H1 (cell line): ENCODE results near the gene ADSS1. TPM values are rescaled to one million over a fixed set of nuclear protein-coding genes. Genes with fewer than 3 reads are reported as not detected.

Source experiments
- ASH2L ChIP-seq: fragments of 200-600, 300-600 bp; sonication (generic); IDR thresholded peaks from one replicate; pipeline ENCODE4 v1.7.1; 2017; ENCODE audit warnings: low read length
- JUND ChIP-seq: IDR thresholded peaks from 2 replicates; pipeline ENCODE4 v1.6.1; 2011; ENCODE audit warnings: mild to moderate bottlenecking, improper control_type of control experiment, low read length
- POLR2AphosphoS5 ChIP-seq: IDR thresholded peaks from 2 replicates; pipeline ENCODE4 v1.6.1; 2011; ENCODE audit warnings: low read depth, low read length
- RBBP5 ChIP-seq: IDR thresholded peaks from 2 replicates; pipeline ENCODE4 v1.7.1; 2012; ENCODE audit warnings: low read depth, mild to moderate bottlenecking, inconsistent platforms, low read length, moderate library complexity, borderline replicate concordance
- RNF2 ChIP-seq: fragments of 200-900, 300-1000 bp; sonication (generic); IDR thresholded peaks from 2 replicates; pipeline ENCODE4 v1.7.1; 2016; ENCODE audit warnings: borderline replicate concordance, low read depth, mild to moderate bottlenecking, antibody characterized with exemption, low read length; ENCODE audit not compliant: poor library complexity, severe bottlenecking; ENCODE audit errors: missing control alignments
- SIN3A ChIP-seq, 2 experiments: IDR thresholded peaks in 1 of 2; conservative IDR thresholded peaks in 1 of 2; 2 replicates each; pipeline ENCODE4 v1.6.1; 2011 to 2012; ENCODE audit warnings: low read length in 2 of 2, improper control_type of control experiment in 1 of 2, low read depth in 1 of 2, mild to moderate bottlenecking in 1 of 2
- polyA plus RNA-seq, 7 experiments: library from polyadenylated mRNA; depleted of rRNA in 3 of 7; stranded (reverse) in 5 of 7; unstranded in 2 of 7; fragments of >200 nt in 5 of 7; fragments of 200-250 nt in 2 of 7; gene quantifications; 1 replicate in 5 of 7; 2 replicates in 1 of 7; 4 replicates in 1 of 7; pipeline versions ENCODE4 v1.2.1 to v1.2.3, GENCODE V29; 2011 to 2013; ENCODE audit warnings: missing spikeins in 2 of 7, mixed read lengths in 2 of 7
- total RNA-seq: library from RNA; stranded (reverse); fragmentation: NEBNext Ultra II Directional; extraction: Animal tissue kit (Norgen Biotek cat#: 25700); gene quantifications from 2 replicates; pipeline ENCODE4 v1.2.1, GENCODE V29; 2021
- TF ChIP-seq, protein P1 (sequence below): IDR thresholded peaks from 2 replicates; pipeline ENCODE4 v1.6.1; 2012; ENCODE audit warnings: low read length, inconsistent platforms

Gene ADSS1
- total and polyA plus RNA-seq, 2 of the 8 experiments (the other 6 are each of a cell fraction or from before 2014, with no cell fraction given), result 7.1 to 7.9 TPM

DNA sequence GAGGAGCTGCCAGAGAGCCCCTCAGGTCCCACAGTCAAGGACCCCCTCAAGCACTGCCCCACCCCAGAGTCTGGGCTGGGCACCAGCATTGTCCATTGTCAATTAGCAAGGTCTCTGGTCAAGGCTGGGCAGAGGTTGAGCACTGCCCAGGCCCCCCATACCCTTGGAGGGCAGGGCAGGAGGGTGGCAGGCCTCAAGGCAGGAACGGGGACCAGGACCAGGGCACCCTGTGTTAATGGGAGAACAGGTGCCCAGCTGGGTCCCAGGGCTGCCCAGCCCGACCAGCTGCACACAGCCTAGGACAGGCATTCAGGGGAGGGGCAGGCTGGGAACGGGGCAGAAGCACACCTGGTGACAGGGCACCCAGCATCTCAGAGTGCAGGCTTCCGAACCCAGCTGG is 47.3 kb downstream of the ADSS1 start (continued):
- TF ChIP-seq, protein P1, sequence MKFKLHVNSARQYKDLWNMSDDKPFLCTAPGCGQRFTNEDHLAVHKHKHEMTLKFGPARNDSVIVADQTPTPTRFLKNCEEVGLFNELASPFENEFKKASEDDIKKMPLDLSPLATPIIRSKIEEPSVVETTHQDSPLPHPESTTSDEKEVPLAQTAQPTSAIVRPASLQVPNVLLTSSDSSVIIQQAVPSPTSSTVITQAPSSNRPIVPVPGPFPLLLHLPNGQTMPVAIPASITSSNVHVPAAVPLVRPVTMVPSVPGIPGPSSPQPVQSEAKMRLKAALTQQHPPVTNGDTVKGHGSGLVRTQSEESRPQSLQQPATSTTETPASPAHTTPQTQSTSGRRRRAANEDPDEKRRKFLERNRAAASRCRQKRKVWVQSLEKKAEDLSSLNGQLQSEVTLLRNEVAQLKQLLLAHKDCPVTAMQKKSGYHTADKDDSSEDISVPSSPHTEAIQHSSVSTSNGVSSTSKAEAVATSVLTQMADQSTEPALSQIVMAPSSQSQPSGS, result no peak
- TF ChIP-seq SIN3A (conservative IDR thresholded peaks at IDR 0.05 in 1 of 2, IDR thresholded peaks at IDR 0.05 in 1 of 2; ENCODE audit: low read depth in 1 of 2, low read length in 2 of 2) (no peak), RNF2 (no peak), ASH2L (no peak), RBBP5 (no peak), POLR2AphosphoS5 (no peak), JUND (no peak)
